Smooth muscle cell (in vitro differentiated cells): ENCODE measurements around the gene ZFYVE21. TPM values are rescaled to one million over a fixed set of nuclear protein-coding genes. Genes with fewer than 3 reads are reported as not detected.

ENCODE experiments used
- DNase-seq: peaks from one replicate; lab custom pipeline; 2025; ENCODE audit not compliant: unreplicated experiment; lab: John Stamatoyannopoulos, UW
- H2AFZ ChIP-seq: fragments of 200-600 bp; sonication (generic); 2 replicates; pipeline ENCODE4 v1.6.0; 2016; ENCODE audit warnings: antibody characterized with exemption, low read depth, mild to moderate bottlenecking
- H3F3A ChIP-seq: fragments of 200-600 bp; sonication (generic); 2 replicates; pipeline ENCODE4 v1.6.0; 2017; ENCODE audit warnings: antibody characterized with exemption, low read depth
- H3K27ac ChIP-seq: fragments of 200-600 bp; sonication (generic); 2 replicates; pipeline ENCODE4 v1.5.1; 2016; ENCODE audit warnings: low read depth, mild to moderate bottlenecking
- H3K27me3 ChIP-seq: fragments of 200-600 bp; sonication (generic); 2 replicates; pipeline ENCODE4 v1.6.1; 2016; ENCODE audit warnings: low read depth, mild to moderate bottlenecking
- H3K36me3 ChIP-seq: fragments of 200-600 bp; sonication (generic); 2 replicates; pipeline ENCODE4 v1.5.1; 2016; ENCODE audit warnings: low read depth
- H3K4me1 ChIP-seq: fragments of 200-600 bp; sonication (generic); 2 replicates; pipeline ENCODE4 v1.5.1; 2016; ENCODE audit warnings: low read depth
- H3K4me2 ChIP-seq: fragments of 200-600 bp; sonication (generic); 2 replicates; pipeline ENCODE4 v1.6.0; 2016; ENCODE audit warnings: mild to moderate bottlenecking
- H3K4me3 ChIP-seq: fragments of 200-600 bp; sonication (generic); 2 replicates; pipeline ENCODE4 v1.5.1; 2016; ENCODE audit warnings: mild to moderate bottlenecking
- H3K79me2 ChIP-seq: fragments of 200-600 bp; sonication (generic); 2 replicates; pipeline ENCODE4 v1.6.0; 2016; ENCODE audit warnings: low read depth, mild to moderate bottlenecking
- H3K9ac ChIP-seq: fragments of 200-600 bp; sonication (generic); 2 replicates; pipeline ENCODE4 v1.6.0; 2016; ENCODE audit warnings: low read depth
- H3K9me3 ChIP-seq: fragments of 200-600 bp; sonication (generic); replicated peaks from 2 replicates; pipeline ENCODE4 v1.5.1; 2016; ENCODE audit warnings: low read depth
- H4K20me1 ChIP-seq: fragments of 200-600 bp; sonication (generic); 2 replicates; pipeline ENCODE4 v1.6.0; 2016; ENCODE audit warnings: low read depth
- WGBS: methylation state at CpG from one replicate; pipeline ENCODE4 v1.1.7; 2016; ENCODE audit warnings: low lambda C conversion rate; 5-methylcytosine and 5-hydroxymethylcytosine counted together
- polyA plus RNA-seq: library from polyadenylated mRNA; unstranded; fragments of >200 nt; fragmentation: Nextera tagmentation; extraction: Ambion mirVana; gene quantifications from 2 replicates; pipeline ENCODE4 v1.2.1, GENCODE V29; 2016
- total RNA-seq: library from RNA; depleted of rRNA; stranded (reverse); fragments of >200 nt; gene quantifications from 2 replicates; pipeline ENCODE4 v1.2.3, GENCODE V29; 2014
- TF ChIP-seq, protein P1 (sequence below): fragments of 200-600 bp; sonication (generic); IDR thresholded peaks from 2 replicates; pipeline ENCODE4 v1.5.1; 2017; ENCODE audit warnings: borderline replicate concordance, mild to moderate bottlenecking, antibody characterized with exemption; ENCODE audit not compliant: insufficient read depth, poor library complexity, severe bottlenecking

Gene ZFYVE21
- total and polyA plus RNA-seq, 2 experiments from 2014 or later = 33.9 to 41.5 TPM

- H3K27me3 ChIP-seq = no peaks in the 10 kb centered on the region
- no peaks in the 10 kb centered on the region for H3K9me3 ChIP-seq
- H3F3A ChIP-seq = peaks cover 7% of the 10 kb centered on the region
- no peak overlapping the region for H2AFZ ChIP-seq
- H3K9ac ChIP-seq = no peak overlapping the region
- TF ChIP-seq, protein P1, sequence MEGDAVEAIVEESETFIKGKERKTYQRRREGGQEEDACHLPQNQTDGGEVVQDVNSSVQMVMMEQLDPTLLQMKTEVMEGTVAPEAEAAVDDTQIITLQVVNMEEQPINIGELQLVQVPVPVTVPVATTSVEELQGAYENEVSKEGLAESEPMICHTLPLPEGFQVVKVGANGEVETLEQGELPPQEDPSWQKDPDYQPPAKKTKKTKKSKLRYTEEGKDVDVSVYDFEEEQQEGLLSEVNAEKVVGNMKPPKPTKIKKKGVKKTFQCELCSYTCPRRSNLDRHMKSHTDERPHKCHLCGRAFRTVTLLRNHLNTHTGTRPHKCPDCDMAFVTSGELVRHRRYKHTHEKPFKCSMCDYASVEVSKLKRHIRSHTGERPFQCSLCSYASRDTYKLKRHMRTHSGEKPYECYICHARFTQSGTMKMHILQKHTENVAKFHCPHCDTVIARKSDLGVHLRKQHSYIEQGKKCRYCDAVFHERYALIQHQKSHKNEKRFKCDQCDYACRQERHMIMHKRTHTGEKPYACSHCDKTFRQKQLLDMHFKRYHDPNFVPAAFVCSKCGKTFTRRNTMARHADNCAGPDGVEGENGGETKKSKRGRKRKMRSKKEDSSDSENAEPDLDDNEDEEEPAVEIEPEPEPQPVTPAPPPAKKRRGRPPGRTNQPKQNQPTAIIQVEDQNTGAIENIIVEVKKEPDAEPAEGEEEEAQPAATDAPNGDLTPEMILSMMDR = no peak
- no peaks in the 10 kb centered on the region for H3K36me3 ChIP-seq
- H3K4me2 ChIP-seq = no peak overlapping the region
- H3K27ac ChIP-seq = no peak overlapping the region
- peaks cover 9% of the 10 kb centered on the region for H3K79me2 ChIP-seq
- H3K4me3 ChIP-seq = no peak overlapping the region
- WGBS = 93% methylated on average over 27 of the region's 27 CpGs
- DNase-seq = no peak
- H3K4me1 ChIP-seq = peaks cover 11% of the 10 kb centered on the region
- H4K20me1 ChIP-seq = peaks cover 26% of the 10 kb centered on the region
Observed at GRCh38 chr14:103711516-103712431, 3.8 kb upstream of the ZFYVE21 start.

- Histone ChIP-seq H3K9ac (no peak overlapping the region), H3K9me3 (no peaks in the 10 kb centered on the region), H4K20me1 (peaks cover 36% of the 10 kb centered on the region), H2AFZ (no peak overlapping the region), H3K36me3 (no peaks in the 10 kb centered on the region), H3K4me1 (peaks cover 15% of the 10 kb centered on the region), H3F3A (peaks cover 7% of the 10 kb centered on the region), H3K79me2 (peaks cover 18% of the 10 kb centered on the region), H3K27me3 (no peaks in the 10 kb centered on the region), H3K27ac (no peak overlapping the region), H3K4me3 (no peak overlapping the region), H3K4me2 (no peak overlapping the region)
- 79% methylated on average over 23 of the region's 24 CpGs for WGBS
- DNase-seq = no peak
- TF ChIP-seq, protein P1 = no peak
Observed at GRCh38 chr14:103712633-103713247, 2.9 kb upstream of the ZFYVE21 start.

GRCh38 chr14:103713304-103714062, 2.1 kb upstream of the ZFYVE21 start:
- H3K4me1 ChIP-seq = peaks cover 15% of the 10 kb centered on the region
- H3K9me3 ChIP-seq = no peaks in the 10 kb centered on the region
- peaks cover 7% of the 10 kb centered on the region for H3F3A ChIP-seq
- DNase-seq = no peak
- H3K4me2 ChIP-seq = no peak overlapping the region
- 94% methylated on average over 18 of the region's 18 CpGs for WGBS
- H3K27me3 ChIP-seq = no peaks in the 10 kb centered on the region
- no peak overlapping the region for H3K4me3 ChIP-seq
- no peak overlapping the region for H2AFZ ChIP-seq
- no peaks in the 10 kb centered on the region for H3K36me3 ChIP-seq
- TF ChIP-seq, protein P1 = no peak
- peaks cover 37% of the 10 kb centered on the region for H4K20me1 ChIP-seq
- H3K79me2 ChIP-seq = peaks cover 26% of the 10 kb centered on the region
- no peak overlapping the region for H3K9ac ChIP-seq
- H3K27ac ChIP-seq = no peak overlapping the region
